Lung (tissue), 12 donors: ENCODE measurements around the gene IGSF21. TPM values are rescaled to one million over a fixed set of nuclear protein-coding genes. Genes with fewer than 3 reads are reported as not detected.

Source experiments
- ATAC-seq: fragments of 200-7000 bp; cut with Tn5 transposase; one replicate; pipeline ENCODE4 v1.9.1; 2020; ENCODE audit warnings: moderate number of reproducible peaks; ENCODE audit not compliant: insufficient read depth, low FRiP score
- DNase-seq, 3 donors: peaks; one replicate each; pipeline ENCODE4 v3.0.0-alpha.2; 2013 to 2017
- H3K27ac ChIP-seq, 2 donors: one replicate each; pipeline ENCODE4 v1.5.1; 2013; ENCODE audit warnings: mild to moderate bottlenecking in 2 of 2, moderate library complexity in 2 of 2, control low read depth in 1 of 2, inconsistent platforms in 1 of 2, low read depth in 1 of 2, low read length in 1 of 2
- H3K27me3 ChIP-seq, 3 donors: one replicate each; pipeline ENCODE4 v1.5.1; 2013; ENCODE audit warnings: low read length in 2 of 3; ENCODE audit not compliant: control insufficient read depth in 3 of 3, insufficient read depth in 3 of 3
- H3K36me3 ChIP-seq, 4 donors: one replicate each; pipeline ENCODE4 v1.5.1; 2013; ENCODE audit warnings: low read length in 4 of 4, mild to moderate bottlenecking in 1 of 4, moderate library complexity in 1 of 4; ENCODE audit not compliant: control insufficient read depth in 4 of 4, insufficient read depth in 4 of 4
- H3K4me1 ChIP-seq, 5 donors: one replicate each; pipeline ENCODE4 v1.5.1; 2013; ENCODE audit warnings: low read length in 5 of 5, mild to moderate bottlenecking in 2 of 5, moderate library complexity in 1 of 5; ENCODE audit not compliant: control insufficient read depth in 5 of 5, insufficient read depth in 5 of 5
- H3K4me3 ChIP-seq: one replicate; pipeline ENCODE4 v1.5.1; 2013; ENCODE audit warnings: mild to moderate bottlenecking, control low read depth, moderate library complexity
- H3K9ac ChIP-seq, 2 donors: one replicate each; pipeline ENCODE4 v1.5.1; 2013; ENCODE audit warnings: low read length in 2 of 2, control low read depth in 1 of 2; ENCODE audit not compliant: insufficient read depth in 1 of 2
- H3K9me3 ChIP-seq, 4 donors: one replicate each; pipeline ENCODE4 v1.5.1; 2013; ENCODE audit warnings: low read length in 3 of 4, mild to moderate bottlenecking in 1 of 4, moderate library complexity in 1 of 4; ENCODE audit not compliant: control insufficient read depth in 4 of 4, insufficient read depth in 3 of 4
- WGBS, 2 donors: extraction: QIAGEN DNeasy Blood & Tissue Kit; methylation state at CpG; one replicate each; pipeline ENCODE4 v1.1.7; 2013; 5-methylcytosine and 5-hydroxymethylcytosine counted together
- polyA plus RNA-seq, 2 donors: library from polyadenylated mRNA; stranded (reverse); fragments of 200-250 nt; gene quantifications; one replicate each; pipeline ENCODE4 v1.2.1, GENCODE V29; 2013
- total RNA-seq, 2 donors: library from RNA; depleted of rRNA in 1 of 2; stranded (reverse); fragments of >200 nt in 1 of 2; gene quantifications; one replicate each; pipeline ENCODE4 v1.2.1, GENCODE V29; 2014 to 2021
- TF ChIP-seq, protein P1 (sequence below): IDR thresholded peaks from 2 replicates; pipeline ENCODE4 v1.5.1; 2012; ENCODE audit warnings: mild to moderate bottlenecking; ENCODE audit errors: control extremely low read depth, extremely low read depth
- donor health status: control.
- donor health status: control.
- donor health status: Bipolar disorder and iron deficiency.
- donor health status: healthy.
- donor health status: DM: yes; HTN: yes; CAD: no.

The IGSF21 gene
- total and polyA plus RNA-seq, 4 donors: 0.18 to 2.6 (median 0.62) TPM

- Histone ChIP-seq H3K9ac (no peak overlapping the region), H3K4me3 (no peak overlapping the region), H3K27ac (no peak overlapping the region), H3K9me3 (peaks cover 0 to 2% (median 0%) of the 10 kb centered on the region in 4 donors), H3K27me3 (peaks cover 7 to 57% (median 12%) of the 10 kb centered on the region in 3 donors), H3K4me1 (no peaks in the 10 kb centered on the region), H3K36me3 (no peaks in the 10 kb centered on the region)
- no peak for DNase-seq
- WGBS, 2 donors: 32% methylated on average over 3 of the region's 3 CpGs
- TF ChIP-seq, protein P1, sequence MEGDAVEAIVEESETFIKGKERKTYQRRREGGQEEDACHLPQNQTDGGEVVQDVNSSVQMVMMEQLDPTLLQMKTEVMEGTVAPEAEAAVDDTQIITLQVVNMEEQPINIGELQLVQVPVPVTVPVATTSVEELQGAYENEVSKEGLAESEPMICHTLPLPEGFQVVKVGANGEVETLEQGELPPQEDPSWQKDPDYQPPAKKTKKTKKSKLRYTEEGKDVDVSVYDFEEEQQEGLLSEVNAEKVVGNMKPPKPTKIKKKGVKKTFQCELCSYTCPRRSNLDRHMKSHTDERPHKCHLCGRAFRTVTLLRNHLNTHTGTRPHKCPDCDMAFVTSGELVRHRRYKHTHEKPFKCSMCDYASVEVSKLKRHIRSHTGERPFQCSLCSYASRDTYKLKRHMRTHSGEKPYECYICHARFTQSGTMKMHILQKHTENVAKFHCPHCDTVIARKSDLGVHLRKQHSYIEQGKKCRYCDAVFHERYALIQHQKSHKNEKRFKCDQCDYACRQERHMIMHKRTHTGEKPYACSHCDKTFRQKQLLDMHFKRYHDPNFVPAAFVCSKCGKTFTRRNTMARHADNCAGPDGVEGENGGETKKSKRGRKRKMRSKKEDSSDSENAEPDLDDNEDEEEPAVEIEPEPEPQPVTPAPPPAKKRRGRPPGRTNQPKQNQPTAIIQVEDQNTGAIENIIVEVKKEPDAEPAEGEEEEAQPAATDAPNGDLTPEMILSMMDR: no peak
- no peak for ATAC-seq
Observed at GRCh38 chr1:18118491-18118890, 10.9 kb downstream of the IGSF21 start.

GRCh38 chr1:18119289-18119688 is 11.7 kb downstream of the IGSF21 start:
- TF ChIP-seq, protein P1: no peak
- Histone ChIP-seq H3K9ac (no peak overlapping the region), H3K27ac (no peak overlapping the region), H3K36me3 (no peaks in the 10 kb centered on the region), H3K27me3 (peaks cover 7 to 56% (median 7%) of the 10 kb centered on the region in 3 donors), H3K9me3 (peaks cover 0 to 4% (median 0%) of the 10 kb centered on the region in 4 donors), H3K4me3 (no peak overlapping the region), H3K4me1 (no peaks in the 10 kb centered on the region)
- DNase-seq: no peak
- ATAC-seq: no peak
- WGBS, 2 donors: 72 to 94% methylated on average over 3 of the region's 3 CpGs

DNA sequence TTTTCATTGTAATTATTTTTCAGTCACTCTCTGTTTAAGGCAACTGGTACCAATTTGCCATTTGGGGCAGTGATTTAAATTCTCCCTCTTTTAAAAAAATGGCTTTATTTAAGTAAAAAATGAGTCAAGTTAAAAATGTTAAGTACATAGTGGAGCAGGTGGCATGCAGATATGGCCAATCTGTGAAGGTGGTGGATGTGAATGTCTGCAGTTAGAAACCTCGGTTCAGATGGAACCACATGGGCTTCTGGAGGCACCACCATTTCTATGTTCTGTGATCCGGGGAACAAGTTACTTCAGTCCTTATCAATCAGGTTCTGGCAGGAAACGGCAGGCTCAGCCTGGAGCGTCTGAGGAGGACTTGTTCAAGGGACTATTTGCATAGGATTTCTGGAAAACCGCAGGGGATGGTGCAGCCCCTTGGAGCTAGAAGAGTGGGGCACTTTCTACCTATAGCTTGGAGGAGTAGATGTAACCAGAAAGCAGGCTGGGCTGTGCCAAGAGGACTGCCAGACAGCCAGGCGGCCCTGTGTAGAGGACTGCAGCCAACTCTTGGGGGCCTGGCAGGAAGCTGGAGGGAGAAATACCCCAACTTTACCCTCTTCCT is 12.3 kb downstream of the IGSF21 start:
- 38 to 41% methylated on average over 6 of the region's 6 CpGs for WGBS, 2 donors
- no peaks in the 10 kb centered on the region for H3K36me3 ChIP-seq
- H3K9ac ChIP-seq: no peak overlapping the region
- DNase-seq (no peak), ATAC-seq (no peak)
- no peaks in the 10 kb centered on the region for H3K4me1 ChIP-seq
- peaks cover 5 to 52% (median 7%) of the 10 kb centered on the region in 3 donors for H3K27me3 ChIP-seq
- H3K4me3 ChIP-seq: no peak overlapping the region
- no peak overlapping the region for H3K27ac ChIP-seq
- TF ChIP-seq, protein P1: no peak
- H3K9me3 ChIP-seq: peaks cover 0 to 4% (median 0%) of the 10 kb centered on the region in 4 donors

- DNase-seq (no peak), ATAC-seq (no peak)
- Histone ChIP-seq H3K9ac (no peak overlapping the region), H3K27ac (no peak overlapping the region), H3K27me3 (peaks cover 2 to 44% (median 7%) of the 10 kb centered on the region in 3 donors), H3K9me3 (peaks cover 0 to 4% (median 0%) of the 10 kb centered on the region in 4 donors), H3K4me1 (no peaks in the 10 kb centered on the region), H3K4me3 (no peak overlapping the region), H3K36me3 (no peaks in the 10 kb centered on the region)
- 67 to 83% methylated on average over 8 of the region's 8 CpGs for WGBS, 2 donors
- TF ChIP-seq, protein P1: no peak
Observed at GRCh38 chr1:18120638-18121037, 13.0 kb downstream of the IGSF21 start.
